A204.1 (cell line): ENCODE data around the gene GALNT2.

Experiments used
- FAIRE-seq: peaks from 2 replicates; lab custom pipeline; 2012; peaks lifted over from hg19 to GRCh38; lab: Jason Lieb, UNC

Gene GALNT2

DNA sequence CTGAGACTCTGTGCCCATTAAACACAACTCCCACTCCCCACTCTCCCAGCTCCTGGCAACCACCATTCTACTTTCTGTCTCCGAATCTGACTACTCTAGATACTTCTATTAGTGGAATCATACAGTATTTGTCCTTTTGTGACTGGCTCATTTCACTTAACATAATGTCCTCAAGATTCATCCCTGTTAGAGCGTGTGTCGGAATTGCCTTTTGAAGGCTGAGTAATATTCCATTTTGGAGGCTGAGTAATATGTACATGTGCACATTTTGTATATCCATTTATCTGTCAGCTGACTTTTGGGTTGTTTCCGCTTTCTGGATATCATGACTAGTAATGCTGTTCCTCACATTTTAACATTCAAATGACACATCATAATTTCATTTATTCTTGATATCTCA lies 30.3 kb downstream of the GALNT2 start:
- no peak for FAIRE-seq

DNA sequence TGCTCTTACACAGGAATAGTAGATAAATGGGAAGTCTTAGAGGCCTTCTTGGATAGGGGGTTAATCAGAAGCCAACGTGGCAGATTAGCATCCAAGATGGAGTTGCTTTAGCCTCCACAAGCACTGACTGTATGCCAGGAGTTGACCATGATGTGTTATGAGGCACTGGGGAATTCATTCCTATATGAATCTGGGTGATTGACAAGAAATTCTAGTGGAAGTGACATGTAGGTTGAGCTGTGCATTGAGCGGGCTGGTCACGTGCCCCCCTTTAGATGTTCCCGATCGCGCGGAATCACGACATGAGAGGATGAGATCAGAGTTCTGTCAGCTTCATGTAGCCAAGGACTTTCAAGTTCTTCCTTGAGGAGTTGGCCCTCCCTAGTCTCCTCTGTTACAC lies 31.7 kb downstream of the GALNT2 start:
- no peak for FAIRE-seq

DNA sequence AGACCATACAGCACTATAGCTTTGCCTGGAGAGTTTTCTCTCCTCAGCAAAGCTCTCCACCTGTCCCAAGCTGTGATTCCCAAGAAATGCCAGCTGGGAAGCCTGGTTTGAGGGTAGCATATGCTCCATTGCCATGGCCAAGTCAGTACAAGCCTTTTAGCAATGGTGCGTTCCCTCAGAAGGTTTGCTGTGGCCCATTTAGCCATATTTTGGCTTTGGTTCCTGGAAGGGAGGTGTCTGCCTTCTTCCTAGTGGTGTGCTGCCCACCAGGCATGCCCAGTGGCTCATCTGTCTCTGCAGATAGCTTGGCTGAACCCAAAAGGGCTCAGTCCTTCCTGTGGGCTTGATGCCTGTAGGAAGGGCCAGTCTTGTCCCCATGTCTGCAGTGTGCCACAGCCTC lies 32.4 kb downstream of the GALNT2 start:
- FAIRE-seq = no peak

DNA sequence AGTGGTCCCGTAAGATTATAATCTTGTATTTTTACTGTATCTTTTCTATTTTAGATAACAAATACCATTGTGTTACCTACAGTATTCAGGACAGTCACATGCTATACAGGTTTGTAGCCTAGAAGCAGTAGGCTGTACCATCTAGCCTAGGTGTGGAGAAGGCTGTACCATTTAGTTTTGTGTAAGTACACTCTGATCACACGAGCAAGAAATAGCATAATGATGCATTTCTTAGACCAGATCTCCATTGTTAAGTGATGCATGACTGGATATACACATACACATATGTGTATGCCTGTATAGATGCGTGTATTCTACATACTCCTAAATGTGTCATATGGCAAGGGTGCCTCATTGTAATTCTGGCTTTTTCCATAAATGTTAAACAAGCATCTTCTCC lies 33.9 kb downstream of the GALNT2 start:
- FAIRE-seq = no peak

DNA sequence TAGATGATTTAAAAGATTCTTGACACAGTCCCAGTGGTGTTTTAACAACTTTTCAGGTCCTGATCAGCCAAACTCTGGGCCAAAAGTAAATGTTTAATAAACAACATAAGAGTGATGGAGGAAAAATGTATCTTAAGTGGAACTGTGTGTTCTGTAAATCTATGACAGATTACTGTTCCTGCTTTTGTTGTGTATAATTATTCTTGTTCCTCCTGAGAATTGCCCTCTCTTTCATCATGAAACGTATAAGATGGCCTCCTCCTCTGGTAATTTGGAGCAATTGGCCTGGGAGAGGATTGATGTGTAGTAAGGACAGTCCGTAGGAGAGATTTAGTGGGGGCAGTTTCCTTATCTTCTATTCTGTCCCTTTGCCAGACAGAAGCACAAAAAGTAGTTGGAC lies 34.5 kb downstream of the GALNT2 start:
- FAIRE-seq = no peak

DNA sequence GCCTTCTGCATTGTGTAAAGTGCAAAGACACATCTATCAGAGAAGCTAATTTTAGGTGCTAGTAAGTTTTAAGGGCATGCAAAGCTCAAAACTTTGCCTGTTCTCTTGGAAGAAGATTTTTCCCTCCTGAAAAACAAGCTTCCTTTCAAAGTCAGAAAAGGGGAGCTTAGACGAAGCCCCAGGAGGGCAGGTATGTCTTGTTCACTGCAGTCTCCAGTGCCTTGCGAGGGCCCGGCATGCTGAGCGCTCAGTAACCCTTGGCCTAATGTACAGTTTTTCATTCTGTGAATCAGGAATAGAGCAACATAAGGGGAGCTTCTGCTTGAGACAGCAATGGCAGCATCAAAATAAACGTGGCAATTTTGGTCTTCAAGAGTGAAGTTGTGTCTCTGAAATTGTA lies 35.0 kb downstream of the GALNT2 start:
- no peak for FAIRE-seq

DNA sequence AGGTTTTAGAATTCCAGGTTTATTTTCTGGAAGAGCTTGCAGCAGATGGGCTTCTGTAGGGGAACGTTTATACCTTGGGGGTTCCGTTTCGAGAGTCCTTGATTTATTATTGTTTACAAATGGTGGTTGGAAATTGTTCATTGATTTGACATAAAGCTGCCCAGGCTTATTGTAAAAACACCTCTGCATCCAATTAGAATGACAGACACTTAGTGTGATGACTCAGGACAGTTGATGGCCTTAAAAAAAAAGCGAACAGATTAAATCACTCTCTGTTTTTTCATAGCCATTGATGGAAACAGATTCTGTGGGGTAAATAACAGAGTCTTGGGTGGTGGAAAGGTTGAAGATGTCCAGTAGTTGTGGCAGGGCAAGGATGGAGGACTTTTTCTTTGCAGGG lies 35.4 kb downstream of the GALNT2 start:
- no peak for FAIRE-seq

DNA sequence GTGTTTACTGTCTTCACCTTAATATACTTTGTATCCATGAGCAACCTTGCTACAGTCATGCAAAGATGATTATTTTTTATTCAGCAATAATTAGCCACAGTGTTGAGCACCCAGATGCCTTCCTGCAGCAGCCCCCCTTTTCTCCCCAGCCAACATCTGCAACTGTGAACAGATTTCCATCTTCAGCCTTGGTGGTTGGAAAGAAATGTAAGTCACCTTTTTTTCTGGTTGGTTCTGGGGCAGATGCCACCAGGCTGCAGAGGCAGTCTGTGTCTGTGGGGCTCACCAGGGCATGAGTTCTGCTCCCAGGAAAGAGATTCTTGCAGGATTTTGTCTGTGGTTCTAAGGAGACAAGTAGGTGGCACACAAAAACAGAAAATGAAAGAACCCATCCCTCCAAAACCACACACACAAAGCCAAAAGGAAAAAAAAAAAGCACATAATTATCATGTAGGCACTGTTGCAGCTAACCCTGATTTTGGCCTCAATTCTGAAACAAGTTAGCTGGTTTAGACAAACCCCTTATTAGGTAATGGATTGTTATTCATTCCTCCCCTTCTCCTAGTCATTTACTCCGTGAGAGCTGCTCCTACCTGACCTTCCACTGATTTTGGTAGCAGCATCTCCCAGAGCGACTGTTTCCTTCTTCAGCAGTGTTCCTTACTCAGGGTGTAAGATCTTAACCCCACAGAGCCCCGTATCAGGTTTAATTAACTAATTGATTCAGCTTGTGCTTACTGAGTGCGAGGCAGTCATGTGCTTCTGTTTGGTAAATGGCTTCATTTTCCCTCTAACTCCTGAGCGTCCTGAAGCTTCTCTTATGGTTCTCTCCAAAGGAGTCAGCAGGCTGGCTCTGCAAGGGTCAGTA lies 36.5 kb downstream of the GALNT2 start:
- FAIRE-seq = no peak

DNA sequence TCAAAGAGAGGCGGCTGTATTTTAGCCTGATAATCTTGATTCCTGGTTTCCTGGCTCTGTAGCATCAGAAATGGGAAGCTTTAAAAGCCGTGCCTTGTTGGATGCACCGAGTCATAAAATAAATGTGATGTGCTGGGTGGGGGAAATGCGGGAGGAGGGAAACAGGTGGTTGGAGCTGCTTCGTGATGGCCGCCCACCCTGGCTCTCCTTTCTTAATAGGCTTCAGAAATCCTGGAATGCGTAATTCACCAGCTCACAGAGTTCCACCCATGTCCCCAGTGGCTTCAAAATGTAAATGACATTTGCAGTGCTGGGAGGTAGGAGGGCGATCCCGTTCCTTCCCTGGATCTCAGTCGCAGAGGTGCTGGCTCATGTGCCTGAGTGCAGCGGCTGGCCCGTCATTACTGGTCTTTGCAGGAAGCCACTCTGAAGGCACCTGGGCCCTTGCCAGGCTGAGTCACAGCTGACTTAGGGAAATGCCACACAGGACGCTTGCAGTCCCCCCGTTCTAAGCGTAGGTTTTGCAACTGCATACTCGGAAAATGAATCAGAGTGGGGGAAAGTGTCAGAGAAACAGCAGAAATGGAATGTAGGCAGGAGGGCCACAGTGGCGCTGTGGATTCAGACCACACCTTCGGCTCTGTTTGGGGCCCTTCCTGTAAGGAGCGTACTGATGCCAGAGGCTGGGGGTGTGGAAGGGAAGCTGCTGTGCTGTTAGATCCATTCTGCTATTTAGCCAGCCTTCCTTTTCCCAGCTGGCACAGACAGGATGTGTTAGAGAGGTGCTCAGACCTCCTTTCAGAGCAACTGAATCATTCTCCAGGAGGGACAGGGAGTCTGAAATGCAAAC lies 37.6 kb downstream of the GALNT2 start:
- peak; percentile 14 for FAIRE-seq

DNA sequence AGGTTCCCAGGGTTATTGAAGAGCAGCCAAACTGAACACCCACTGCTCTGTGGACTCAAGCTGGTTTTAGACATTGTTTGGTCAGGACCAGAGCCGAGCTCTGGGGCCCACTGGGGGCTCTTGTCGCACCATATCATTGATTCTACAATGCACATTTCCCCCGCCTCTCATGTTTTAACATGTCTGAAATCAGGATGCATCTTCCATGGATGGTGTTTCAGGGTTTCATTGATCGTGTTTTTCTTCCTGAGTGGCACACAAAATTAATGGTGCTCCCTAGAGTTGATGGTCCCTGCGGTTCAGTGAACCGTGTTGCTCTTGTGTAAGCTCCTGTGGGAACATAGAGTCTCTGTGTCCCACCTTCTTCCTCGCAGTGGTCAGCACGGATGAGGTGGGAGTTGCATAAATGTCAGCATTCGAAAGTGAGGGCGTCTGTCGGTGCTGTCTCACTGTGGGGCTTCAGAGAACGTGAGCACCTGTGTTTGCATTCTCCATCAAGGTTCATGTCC lies 38.3 kb downstream of the GALNT2 start:
- FAIRE-seq = no peak

DNA sequence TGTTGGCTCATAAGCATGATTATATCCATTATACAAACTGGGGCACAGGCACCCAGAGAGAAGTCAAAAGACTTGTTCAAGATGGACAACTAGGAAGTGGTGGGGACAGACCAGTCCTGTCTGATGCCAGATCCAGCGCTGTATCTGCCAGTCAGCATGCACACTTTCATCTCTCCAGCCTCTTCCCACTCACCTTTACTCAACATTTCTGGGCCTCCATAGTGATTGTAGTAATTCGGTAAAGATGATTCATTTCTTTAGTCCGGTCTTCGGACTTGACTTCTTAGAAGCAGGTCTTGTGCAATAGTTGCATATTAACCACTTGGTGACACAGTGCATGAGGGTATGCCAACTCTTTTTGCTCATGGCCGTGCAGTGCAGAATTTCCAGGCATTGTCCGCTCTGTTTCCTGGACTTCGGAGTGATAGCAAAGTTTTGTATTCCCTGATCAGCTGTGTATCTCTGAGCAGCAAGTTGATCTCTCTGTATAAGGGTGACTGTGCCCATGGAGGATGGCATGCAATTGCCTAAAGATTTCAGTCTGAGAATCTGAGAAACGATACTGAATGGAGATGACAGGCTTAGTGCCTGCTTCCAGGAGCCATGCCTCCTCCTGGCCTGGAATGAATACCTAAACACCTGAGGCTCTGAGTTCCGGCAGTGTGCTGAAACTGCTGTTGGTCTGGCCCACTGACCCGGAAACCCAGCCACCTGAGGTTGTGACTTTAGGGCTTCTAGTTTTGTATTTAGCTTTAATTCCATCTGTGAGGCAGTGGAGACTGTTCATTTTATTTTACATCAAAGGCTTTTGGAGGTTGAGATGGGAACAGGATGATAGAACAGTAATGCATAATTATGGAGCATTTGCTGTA lies 39.0 kb downstream of the GALNT2 start:
- no peak for FAIRE-seq

DNA sequence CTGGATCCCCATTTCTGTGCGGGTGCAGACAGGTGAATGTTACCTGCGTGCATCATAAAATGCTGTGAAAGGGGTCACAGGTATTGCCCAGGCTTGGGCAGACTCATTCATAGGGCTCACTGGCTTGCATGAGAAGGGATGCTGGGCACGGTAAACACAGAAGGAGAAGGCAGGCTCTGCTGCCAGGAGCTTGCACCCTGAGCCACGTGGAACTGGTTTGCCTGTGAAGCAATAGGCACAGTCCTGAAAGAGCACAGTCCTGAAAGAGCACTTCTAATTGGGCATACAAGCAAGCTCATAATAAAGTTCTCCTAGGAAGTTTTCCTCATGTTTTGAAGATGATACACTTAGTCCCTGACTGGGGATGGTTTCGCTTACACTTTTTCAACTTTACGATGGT lies 40.9 kb downstream of the GALNT2 start:
- no peak for FAIRE-seq

DNA sequence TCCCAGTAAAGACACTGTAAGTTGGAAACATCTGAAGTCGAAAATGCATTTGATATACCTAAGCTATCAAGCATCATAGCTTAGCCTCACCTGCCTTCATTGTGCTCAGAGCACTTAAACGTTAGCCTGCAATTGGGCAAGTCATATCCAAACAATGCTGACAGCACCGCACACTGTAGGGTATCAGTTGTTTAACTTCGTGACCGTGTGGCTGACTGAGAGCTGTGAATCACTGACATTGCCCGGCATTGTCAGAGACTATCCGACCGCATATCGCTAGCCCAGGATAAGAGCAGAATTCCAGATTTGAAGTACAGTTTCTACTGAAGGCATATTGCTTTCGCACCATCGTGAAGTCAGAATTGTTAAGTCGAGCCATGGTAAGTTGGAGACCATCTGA lies 41.5 kb downstream of the GALNT2 start:
- no peak for FAIRE-seq

DNA sequence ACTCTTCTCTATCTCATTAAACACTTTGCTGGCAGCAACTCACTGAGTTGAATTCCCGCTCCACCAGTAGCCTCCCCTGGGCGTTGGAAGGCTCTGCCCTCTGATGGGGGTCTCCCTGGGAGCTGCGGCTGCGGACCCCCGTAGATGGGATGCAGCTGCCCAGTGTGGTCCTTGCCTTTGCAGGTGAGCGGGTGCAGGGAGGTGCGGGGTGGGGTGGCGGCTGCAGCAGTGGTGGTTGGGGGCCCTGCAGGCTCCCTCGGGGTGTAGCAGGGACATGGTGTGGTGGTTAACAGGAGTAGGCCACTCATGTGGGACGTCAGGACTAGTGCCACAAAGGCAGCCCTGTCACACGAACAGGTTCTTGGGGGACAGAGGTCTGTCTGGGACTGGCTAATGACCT lies 42.0 kb downstream of the GALNT2 start:
- FAIRE-seq = no peak

DNA sequence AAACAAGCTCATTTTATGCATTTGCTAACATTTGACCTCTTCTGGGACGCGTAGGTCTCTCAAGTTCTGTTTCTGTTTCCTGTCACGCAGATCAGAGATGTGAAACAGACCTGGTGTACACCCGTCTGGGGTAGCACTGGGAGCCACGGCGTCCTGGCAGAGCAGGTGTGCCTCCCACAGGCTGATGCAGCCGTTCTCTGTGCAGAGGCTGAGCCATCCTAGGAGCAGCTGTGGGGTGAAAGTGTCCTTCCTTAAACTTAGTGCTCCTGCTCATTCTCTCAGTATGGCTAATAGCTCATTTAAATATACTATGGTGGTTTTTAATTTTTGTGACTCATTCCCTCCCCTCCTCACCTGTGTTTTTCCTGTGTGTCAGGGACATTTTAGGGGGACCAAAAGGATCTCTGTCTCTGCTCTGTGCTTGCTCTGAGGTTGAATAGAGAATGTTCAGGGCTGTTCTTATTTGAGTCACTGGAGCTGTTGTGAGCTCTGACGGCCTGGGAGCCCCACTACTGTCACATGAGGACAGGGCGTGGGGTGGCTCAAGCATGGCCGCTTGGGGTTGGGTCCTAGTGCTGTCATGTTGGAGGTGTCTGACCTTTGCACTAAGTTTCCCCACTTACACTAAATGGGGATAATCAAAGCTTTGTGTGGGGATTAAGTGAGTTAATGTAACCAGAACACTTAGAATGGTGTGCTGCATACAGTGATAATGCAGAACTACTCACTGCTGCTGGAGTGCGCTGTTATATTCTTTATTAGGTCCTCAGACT lies 43.0 kb downstream of the GALNT2 start:
- no peak for FAIRE-seq

DNA sequence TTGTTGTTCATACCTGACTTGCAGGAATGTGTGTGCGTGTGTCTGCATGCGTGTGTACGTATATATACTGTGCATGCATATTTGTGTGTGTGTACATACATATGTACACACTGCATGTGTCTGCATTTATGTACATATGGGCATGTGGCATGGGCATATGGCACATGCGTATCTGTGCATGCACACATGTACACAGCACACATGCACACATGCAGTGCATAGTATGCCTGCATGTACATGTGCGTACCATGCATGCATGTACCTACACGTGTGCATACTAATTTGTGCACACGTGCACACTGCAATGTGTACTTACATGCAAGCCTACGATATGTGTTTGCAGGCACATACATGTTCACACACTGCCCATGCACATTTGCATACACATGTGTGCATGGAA lies 43.9 kb downstream of the GALNT2 start:
- FAIRE-seq = no peak

DNA sequence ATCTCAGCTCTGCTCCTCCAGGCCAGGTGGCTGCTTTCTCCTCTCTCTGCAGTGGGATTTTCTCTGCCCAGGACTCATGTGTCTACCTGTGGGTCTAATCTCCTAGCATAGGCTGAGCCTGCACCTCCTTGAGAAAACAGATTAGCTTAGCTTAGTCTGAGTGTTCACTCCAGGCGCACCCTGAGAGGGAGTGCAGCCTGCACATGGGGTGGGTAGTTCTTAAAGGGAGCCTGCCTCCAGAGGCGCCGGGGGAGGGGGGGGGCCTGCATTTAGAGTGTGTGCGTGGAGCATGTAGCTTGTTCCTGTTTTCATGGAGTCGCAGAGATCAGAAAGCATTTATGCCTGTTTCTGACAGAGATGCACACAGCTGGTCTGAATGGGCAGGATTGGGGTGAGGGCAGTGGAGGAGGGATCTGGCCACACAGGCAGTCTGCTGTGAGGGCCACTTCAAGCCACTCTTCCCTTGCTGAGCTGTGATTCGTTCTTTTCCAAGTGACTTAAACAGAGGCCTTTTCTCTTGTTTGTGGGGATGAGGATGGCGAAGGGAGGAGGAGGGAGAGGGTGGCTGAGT lies 45.2 kb downstream of the GALNT2 start:
- FAIRE-seq = no peak

DNA sequence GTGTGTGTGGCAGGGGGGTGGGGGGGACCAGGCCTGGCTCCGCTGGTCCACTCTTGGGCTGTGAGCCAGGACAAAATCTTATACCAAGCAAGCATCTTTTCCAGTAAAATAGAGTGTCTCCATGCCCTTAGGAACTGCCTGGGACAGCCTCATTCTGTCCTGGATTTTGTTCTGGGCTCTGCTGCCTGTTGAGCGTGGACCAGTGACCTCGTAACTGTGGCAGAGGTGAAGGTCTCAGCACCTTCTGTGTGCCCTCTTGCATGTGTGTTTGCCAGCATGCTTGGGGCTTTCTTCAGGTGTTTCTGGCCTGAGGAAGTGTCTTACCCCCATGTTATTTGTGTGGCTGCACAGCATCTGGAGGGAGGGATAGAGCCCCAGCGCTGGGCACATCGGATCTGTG lies 45.7 kb downstream of the GALNT2 start:
- FAIRE-seq = no peak

DNA sequence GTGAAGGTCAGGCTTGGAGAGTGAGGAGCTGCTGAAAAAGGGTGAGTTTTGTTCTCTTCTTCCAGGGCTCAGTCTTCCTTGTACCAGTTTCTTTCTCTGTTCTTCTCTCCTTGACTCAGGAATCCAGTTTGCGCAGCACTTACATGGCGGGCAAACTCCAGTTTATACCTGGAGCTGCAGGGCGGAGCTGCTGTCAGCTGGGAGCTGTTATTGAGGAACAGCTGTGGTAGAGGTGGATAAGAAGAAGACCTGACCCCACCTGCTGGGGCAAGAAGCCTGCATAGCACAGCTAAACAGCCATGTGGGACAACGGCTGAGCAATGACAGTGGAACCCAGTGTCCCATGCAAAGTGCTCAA lies 46.2 kb downstream of the GALNT2 start:
- no peak for FAIRE-seq

DNA sequence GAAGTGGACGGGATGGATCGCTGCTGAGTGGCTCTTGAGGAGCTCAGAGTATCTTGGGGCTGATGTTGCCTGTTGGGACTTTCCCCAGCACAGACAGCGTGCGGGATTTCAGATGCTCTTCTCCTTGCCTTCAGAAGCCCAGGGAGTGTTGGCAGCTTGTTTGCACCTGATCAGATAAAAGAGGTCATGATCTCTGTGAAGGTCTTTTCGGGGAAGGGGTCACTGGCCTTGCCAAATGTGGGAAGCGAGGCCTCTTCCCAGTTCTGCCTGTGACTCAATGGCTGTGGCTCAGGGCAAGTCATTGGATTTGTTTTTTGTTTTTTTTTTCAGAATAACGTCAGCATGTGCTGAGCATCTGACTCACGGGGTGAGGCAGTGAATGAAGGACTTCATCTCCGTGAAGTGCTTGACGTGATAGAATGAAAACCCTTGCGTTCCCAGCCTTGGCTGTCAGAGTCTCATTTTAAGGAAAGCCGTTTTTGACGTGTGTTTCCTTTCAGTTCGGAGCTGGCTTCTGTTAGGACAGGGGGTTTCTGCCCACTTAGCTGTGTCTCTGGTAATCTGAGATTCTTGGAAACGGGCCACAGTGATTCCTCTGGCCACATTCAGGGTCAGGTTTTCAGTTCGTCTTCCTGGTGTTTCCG lies 46.7 kb downstream of the GALNT2 start:
- no peak for FAIRE-seq

DNA sequence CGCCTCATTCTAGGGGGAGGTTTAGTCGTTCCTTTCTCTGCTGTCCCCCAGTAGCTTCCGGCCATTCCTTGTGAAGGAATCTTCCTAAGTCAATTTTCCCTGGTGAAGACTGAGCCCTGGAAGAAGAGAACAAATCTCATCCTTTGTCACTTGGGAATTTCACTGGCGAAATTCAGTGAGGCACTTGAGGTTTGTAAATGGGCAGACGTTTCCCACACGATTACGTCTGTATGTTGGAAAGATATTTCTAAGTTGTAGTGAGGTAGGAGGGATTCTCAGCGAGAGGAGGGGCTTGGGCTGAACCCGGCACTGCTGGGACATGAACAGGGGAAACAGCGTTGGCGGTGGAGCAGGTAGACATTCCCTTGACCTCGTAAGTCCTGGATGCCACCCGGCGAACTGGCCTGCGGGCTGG lies 47.2 kb downstream of the GALNT2 start:
- FAIRE-seq = no peak
